HG03558 (cell line): ENCODE measurements around the gene RGS14.

Source experiments
- ATAC-seq: cut with Tn5 transposase; IDR thresholded peaks from one replicate; pipeline ENCODE4 v1.9.1; 2021; ENCODE audit warnings: moderate number of reproducible peaks; ENCODE audit not compliant: unreplicated experiment; ENCODE audit errors: extremely low read depth

The RGS14 gene

DNA sequence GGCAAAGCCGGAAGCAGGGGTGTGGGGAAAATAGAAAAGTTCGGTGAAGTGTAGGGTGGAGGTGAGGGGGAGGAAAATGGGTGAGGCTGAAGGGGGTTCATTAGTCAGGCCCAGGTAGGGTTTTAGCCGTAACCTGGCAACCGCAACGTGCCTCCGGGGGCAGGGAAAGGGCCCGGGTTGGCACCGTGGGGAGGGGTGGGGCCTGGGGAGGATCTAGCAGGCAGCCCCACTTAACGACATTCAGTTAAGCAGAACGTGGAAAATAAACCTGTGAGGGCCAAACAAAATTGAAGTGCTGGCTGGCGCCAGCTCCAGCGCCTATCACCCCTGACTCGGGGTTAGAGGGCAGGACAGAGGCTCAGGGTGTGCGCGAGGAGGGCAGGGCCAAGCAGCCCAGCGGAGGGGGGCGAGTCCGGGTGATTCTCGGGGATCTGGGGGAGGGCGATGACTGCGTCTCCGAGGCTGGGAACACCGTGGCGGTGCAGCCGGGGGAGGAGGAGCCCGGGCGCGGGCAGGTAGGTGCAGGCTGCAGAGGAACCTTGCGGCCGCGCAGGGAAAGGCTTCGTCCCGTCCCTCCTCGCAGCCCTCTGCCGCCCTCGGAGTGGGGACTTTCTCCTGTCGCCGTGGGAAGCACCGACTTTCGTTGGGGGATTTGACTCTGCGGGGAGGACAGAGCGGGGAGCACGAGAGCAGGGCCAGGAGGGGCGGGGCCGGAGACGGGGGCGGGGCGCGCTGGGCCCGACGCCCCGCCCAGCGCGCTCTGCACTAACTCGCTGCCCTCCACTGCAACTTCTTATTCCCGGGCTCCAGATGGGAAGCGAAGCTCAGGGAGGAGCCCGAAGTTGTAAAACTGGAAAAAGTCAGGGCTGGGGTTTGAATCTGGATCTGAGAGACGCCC is 5.1 kb downstream of the RGS14 start:
- no peak for ATAC-seq

GRCh38 chr5:177363565-177363964 is 5.8 kb downstream of the RGS14 start:
- no peak for ATAC-seq

GRCh38 chr5:177364159-177364962 is 6.6 kb downstream of the RGS14 start:
- no peak for ATAC-seq

- no peak for ATAC-seq
These were observed 8.3 kb downstream of the RGS14 start for GRCh38 chr5:177365845-177366527.

DNA sequence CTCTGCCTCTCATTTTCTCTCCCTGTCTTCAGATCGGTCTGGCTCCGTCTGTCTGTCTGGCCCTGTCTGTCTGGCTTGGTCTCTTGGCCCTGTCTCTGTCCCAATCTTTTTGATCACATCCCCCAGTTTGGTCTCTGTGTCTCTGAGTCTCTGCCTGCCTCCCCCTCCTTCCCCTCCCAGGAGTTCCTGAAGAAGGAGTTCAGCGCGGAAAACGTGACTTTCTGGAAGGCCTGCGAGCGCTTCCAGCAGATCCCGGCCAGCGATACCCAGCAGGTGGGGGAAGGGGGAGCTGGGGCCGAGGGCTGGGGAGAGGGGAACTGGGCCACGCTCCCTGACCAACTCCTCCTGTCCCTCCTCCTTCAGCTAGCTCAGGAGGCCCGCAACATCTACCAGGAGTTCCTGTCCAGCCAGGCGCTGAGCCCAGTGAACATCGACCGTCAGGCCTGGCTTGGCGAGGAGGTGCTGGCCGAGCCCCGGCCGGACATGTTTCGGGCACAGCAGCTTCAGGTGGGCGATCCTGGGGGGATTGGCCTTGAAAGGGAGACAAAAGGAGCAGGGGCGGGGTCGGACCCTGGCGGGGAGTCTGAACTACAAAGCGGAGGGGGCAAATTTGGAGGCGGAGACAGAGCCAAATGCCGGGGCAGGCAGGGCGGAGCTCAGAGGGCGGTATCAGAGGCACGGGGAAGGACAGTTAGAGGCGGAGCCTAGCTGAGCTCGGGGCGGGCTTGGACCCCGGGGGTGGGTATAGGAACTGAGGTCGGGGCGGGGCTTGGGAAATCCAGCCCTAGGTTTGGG is 9.0 kb downstream of the RGS14 start:
- ATAC-seq, result no peak

DNA sequence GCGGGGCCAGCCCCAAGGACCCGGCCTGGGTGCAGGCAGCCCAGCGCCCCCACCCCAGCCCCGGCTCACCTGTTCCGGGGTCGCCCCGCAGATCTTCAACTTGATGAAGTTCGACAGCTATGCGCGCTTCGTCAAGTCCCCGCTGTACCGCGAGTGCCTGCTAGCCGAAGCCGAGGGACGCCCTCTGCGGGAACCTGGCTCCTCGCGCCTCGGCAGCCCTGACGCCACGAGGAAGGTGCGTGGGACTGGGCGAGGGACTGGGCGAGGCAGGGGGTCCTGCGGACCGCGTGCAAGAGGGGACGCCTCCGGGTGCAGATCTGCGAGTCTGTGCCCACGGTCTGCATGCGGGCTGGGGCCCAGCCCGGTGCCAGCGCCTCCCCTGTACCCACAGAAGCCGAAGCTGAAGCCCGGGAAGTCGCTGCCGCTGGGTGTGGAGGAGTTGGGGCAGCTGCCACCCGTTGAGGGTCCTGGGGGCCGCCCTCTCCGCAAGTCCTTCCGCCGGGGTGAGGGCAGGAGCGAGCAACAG is 9.7 kb downstream of the RGS14 start:
- no peak for ATAC-seq

GRCh38 chr5:177367981-177368868 is 10.5 kb downstream of the RGS14 start:
- ATAC-seq, result no peak

DNA sequence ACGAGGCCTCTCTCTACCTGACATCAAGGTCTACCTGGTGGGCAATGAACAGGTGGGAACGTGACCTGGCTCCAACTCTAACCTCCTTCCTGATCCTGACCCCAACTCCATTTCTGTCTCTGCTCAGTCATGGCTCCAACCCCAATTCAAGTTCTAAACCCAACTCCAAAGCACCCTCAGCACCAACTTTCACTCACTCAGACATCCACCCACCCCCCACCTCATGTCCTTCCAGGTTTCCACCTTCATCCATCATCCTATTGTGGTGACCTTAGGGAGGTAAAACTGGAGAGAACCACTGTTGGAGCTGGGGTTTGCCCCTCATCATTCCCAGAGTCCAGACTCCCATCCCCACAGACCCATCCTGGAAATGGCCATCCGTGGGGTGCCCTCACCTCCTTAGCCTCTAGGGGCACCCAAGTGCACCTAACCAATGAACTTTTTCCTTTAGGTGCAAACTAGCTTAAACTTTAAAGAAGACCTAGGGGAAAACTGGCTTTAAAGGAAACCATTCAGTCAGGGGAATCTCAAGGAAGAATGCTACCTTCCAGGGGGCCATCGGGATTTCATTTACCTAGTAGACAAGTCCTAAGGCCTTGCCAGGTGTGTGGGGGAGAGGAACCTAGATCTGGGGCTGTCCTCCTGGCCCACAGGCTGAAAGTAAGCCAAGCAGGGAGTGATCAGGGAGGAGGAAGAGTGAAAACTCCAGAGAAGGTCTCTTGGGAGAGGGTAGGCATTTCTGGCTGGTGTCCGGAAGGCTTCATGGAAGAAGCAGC is 11.3 kb downstream of the RGS14 start:
- no peak for ATAC-seq

DNA sequence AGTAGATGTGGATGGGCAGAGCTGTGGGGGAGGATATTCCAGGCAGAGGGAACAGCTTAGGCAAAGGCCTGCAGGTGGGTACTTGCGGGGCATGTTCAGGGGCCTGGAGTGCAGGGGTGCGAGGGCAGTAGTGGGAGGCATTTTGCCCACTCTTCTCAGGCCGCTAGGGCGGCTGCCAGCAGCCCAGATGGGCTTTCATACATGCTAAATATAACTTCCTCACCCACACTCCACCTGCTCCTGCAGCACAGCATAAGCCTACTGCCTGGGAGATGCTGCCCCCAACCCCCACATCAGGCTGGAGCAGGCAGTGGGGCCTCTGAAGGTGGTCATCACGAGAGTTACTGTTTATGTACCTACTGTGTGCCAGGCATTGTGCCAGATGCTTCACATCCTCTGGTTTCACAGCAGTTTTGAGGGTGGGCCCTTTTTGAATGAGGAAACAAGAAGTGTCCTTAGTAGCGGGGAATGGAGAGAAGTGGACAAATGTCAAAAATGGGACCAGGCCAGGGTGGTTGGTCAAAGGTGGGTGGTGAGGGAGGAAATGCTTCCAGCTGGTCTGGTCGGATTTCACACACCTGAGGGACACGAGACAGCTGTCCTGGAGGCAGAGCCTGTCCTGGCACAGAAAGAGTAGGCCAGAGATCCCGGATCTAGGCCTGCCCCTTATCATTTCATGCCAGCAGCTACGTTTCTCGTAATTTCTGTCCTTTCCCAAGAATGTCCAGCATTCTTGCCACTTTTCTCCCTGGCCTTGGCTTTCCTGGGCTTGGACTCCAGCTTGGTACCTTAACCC is 12.1 kb downstream of the RGS14 start:
- no peak for ATAC-seq

GRCh38 chr5:177370488-177371119 is 12.9 kb downstream of the RGS14 start:
- peak; percentile 63 for ATAC-seq

- ATAC-seq, result no peak
These were observed 13.7 kb downstream of the RGS14 start for GRCh38 chr5:177371120-177372033.

GRCh38 chr5:177372034-177372896 is 14.5 kb downstream of the RGS14 start:
- ATAC-seq, result no peak

DNA sequence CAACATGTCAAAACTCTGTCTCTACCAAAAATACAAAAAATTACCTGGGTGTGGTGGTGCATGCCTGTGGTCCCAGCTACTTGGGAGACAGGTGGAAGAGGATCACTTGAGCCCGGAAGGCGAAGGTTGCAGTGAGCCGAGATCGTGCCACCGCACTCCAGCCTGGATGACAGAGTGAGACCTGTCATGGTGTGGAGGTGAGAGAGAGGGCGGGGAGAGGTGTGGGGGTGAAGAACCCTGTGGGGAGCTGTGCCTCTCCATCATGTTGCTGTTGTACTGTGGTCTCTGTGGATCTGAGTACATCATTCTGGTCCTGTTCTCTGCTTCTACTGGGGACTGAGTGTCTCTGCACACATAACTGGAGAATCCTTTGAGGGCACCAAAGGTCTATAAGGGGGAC is 15.2 kb downstream of the RGS14 start:
- no peak for ATAC-seq

- ATAC-seq, result no peak
These were observed 16.1 kb downstream of the RGS14 start for GRCh38 chr5:177373806-177374205.

GRCh38 chr5:177374211-177374610 is 16.5 kb downstream of the RGS14 start:
- ATAC-seq, result no peak
